Esophagus squamous epithelium (tissue), 5 donors: ENCODE measurements around the gene CDC42EP2. TPM values are rescaled to one million over a fixed set of nuclear protein-coding genes. Genes with fewer than 3 reads are reported as not detected.
A peak's percentile ranks its signal among the peaks of the same experiment; 100 is the strongest.

Source experiments
- DNase-seq: peaks from one replicate; lab custom pipeline; 2025; lab: John Stamatoyannopoulos, UW
- H3K27ac ChIP-seq, 4 donors: fragments of 200-600 bp; sonication (generic); one replicate each; pipeline ENCODE4 v1.5.1; 2016 to 2019; ENCODE audit warnings: mild to moderate bottlenecking in 1 of 4
- H3K27me3 ChIP-seq, 4 donors: fragments of 200-600 bp; sonication (generic); 1 replicate in 3 of 4; 2 replicates in 1 of 4; pipeline versions ENCODE4 v1.5.1 to v1.6.0; 2017 to 2021; ENCODE audit warnings: antibody characterized with exemption in 1 of 4
- H3K36me3 ChIP-seq, 3 donors: fragments of 200-600 bp; sonication (generic); one replicate each; pipeline ENCODE4 v1.5.1; 2016 to 2019
- H3K4me1 ChIP-seq, 3 donors: fragments of 200-600 bp; sonication (generic); one replicate each; pipeline ENCODE4 v1.5.1; 2017 to 2019
- H3K4me3 ChIP-seq, 4 donors: fragments of 200-600 bp; sonication (generic); 1 replicate in 3 of 4; 2 replicates in 1 of 4; pipeline ENCODE4 v1.5.1; 2016 to 2019; ENCODE audit warnings: mild to moderate bottlenecking in 2 of 4, moderate library complexity in 1 of 4
- H3K9me3 ChIP-seq, 3 donors: fragments of 200-600 bp; sonication (generic); one replicate each; pipeline ENCODE4 v1.5.1; 2016 to 2019
- POLR2A ChIP-seq, 4 donors: fragments of 450-650 bp; IDR thresholded peaks; one replicate each; pipeline ENCODE4 v1.6.1; 2017; ENCODE audit warnings: antibody characterized with exemption in 4 of 4, mild to moderate bottlenecking in 4 of 4, moderate library complexity in 3 of 4
- WGBS, 2 donors: methylation state at CpG; one replicate each; pipeline ENCODE4 v1.1.5; 2018; 5-methylcytosine and 5-hydroxymethylcytosine counted together
- intact Hi-C: fragments of 100-400 bp; cut with DNase I; formaldehyde crosslinking; loops from one replicate; pipeline ENCODE4 v1.15.0; 2022
- total RNA-seq, 4 donors: library from RNA; depleted of rRNA; stranded (reverse); fragments of >200 nt; gene quantifications; one replicate each; pipeline ENCODE4 v1.1.0, GENCODE V29; 2016
- TF ChIP-seq, protein P1 (sequence below), 6 experiments: fragments of 450-650 bp in 4 of 6; fragments of 200-600 bp in 2 of 6; sonication (generic) in 2 of 6; IDR thresholded peaks; one replicate each; pipeline ENCODE4 v1.5.1; 2016 to 2019; ENCODE audit warnings: antibody characterized with exemption in 6 of 6, mild to moderate bottlenecking in 4 of 6, moderate library complexity in 4 of 6
- donor health status: DM: yes; HTN: yes; CAD: no.

Gene CDC42EP2
- total RNA-seq, 4 donors from 2014 or later: 0.76 to 11.4 (median 5.6) TPM

DNA sequence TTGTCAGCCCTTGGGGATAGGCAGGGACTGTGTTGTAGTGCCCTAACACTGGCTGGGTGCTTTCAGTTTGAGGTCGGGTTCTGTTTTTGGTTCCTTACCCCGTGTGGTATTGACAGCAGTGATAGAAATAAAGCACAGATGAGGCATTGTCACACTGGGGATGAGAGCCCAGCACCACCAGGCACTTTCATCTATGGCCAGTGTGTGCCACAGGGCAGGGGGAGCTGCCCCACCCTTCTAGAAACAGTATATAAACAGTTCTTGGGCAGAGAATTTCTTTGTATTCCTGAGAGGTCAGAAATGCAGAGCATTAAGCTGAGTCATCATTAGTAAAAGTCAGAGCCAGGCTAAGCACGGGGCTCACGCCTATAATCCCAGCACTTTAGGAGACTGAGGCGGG is 23.1 kb upstream of the CDC42EP2 start:
- Histone ChIP-seq H3K27me3 (no peaks in the 10 kb centered on the region), H3K27ac (peak overlapping the region; percentile 75 to 94 (median 88)), H3K4me1 (peaks cover 22 to 79% (median 46%) of the 10 kb centered on the region in 3 donors), H3K9me3 (no peaks in the 10 kb centered on the region), H3K36me3 (peaks cover 0 to 67% (median 8%) of the 10 kb centered on the region in 3 donors), H3K4me3 (peak overlapping the region in 2 of 4 donors; percentile 16 to 45)
- intact Hi-C loops: no loop called here
- no peak for DNase-seq
- 40 to 77% methylated on average over 1 to 5 of the region's 5 CpGs for WGBS, 2 donors
- no peak for TF ChIP-seq POLR2A (IDR thresholded peaks at IDR 0.05)
- TF ChIP-seq, protein P1, sequence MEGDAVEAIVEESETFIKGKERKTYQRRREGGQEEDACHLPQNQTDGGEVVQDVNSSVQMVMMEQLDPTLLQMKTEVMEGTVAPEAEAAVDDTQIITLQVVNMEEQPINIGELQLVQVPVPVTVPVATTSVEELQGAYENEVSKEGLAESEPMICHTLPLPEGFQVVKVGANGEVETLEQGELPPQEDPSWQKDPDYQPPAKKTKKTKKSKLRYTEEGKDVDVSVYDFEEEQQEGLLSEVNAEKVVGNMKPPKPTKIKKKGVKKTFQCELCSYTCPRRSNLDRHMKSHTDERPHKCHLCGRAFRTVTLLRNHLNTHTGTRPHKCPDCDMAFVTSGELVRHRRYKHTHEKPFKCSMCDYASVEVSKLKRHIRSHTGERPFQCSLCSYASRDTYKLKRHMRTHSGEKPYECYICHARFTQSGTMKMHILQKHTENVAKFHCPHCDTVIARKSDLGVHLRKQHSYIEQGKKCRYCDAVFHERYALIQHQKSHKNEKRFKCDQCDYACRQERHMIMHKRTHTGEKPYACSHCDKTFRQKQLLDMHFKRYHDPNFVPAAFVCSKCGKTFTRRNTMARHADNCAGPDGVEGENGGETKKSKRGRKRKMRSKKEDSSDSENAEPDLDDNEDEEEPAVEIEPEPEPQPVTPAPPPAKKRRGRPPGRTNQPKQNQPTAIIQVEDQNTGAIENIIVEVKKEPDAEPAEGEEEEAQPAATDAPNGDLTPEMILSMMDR (IDR thresholded peaks at IDR 0.05): no peak

GRCh38 chr11:65292890-65293289 is 21.8 kb upstream of the CDC42EP2 start:
- 57 to 62% methylated on average over 5 of the region's 5 CpGs for WGBS, 2 donors
- no peaks in the 10 kb centered on the region for H3K9me3 ChIP-seq
- peaks cover 22 to 92% (median 56%) of the 10 kb centered on the region in 3 donors for H3K4me1 ChIP-seq
- H3K36me3 ChIP-seq: peaks cover 0 to 66% (median 0%) of the 10 kb centered on the region in 3 donors
- H3K4me3 ChIP-seq: no peak overlapping the region
- H3K27ac ChIP-seq: peak overlapping the region; percentile 75 to 94 (median 88)
- no peaks in the 10 kb centered on the region for H3K27me3 ChIP-seq
- intact Hi-C loops: no loop called here
- no peak for DNase-seq
- TF ChIP-seq, protein P1 (IDR thresholded peaks at IDR 0.05): no peak

DNA sequence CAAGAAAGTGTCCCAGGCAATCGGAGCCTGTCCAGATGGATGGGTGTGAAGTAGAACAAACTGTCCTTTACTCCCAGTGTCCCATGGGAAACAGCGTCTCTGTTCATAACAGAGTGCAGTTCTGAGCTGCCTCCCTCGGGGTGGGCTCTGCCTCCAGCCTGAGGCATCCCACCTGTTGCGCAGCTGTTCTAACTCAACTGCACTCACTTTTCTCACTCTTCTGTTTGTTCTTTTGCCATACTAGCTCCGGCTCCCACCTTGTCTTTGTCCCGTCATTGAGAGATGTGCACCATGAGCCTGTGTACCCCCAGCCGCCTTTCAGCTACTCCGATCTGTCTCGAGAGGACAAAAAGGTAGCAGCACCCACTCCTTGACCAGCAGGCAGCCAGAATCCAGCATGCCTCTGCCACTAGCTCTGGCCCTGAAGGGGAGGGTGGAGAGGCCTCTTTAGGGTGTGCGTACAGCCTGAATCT is 20.7 kb upstream of the CDC42EP2 start:
- intact Hi-C loops: no loop called here
- no peaks in the 10 kb centered on the region for H3K27me3 ChIP-seq
- H3K4me3 ChIP-seq: peak overlapping the region in 2 of 4 donors; percentile 0 to 28
- H3K27ac ChIP-seq: peak overlapping the region; percentile 75 to 94 (median 88)
- H3K9me3 ChIP-seq: no peaks in the 10 kb centered on the region
- TF ChIP-seq, protein P1 (IDR thresholded peaks at IDR 0.05): no peak
- TF ChIP-seq POLR2A (IDR thresholded peaks at IDR 0.05): no peak
- WGBS, 2 donors: 78 to 88% methylated on average over 10 of the region's 10 CpGs
- H3K36me3 ChIP-seq: peaks cover 0 to 62% (median 0%) of the 10 kb centered on the region in 3 donors
- DNase-seq: no peak
- peaks cover 22 to 97% (median 66%) of the 10 kb centered on the region in 3 donors for H3K4me1 ChIP-seq

- Histone ChIP-seq H3K27me3 (no peaks in the 10 kb centered on the region), H3K9me3 (no peaks in the 10 kb centered on the region), H3K36me3 (peaks cover 0 to 52% (median 0%) of the 10 kb centered on the region in 3 donors), H3K4me1 (peaks cover 22 to 94% (median 67%) of the 10 kb centered on the region in 3 donors), H3K4me3 (peak overlapping the region in 1 of 4 donors; percentile 28), H3K27ac (peak overlapping the region; percentile 44 to 94 (median 88))
- WGBS, 2 donors: 74 to 90% methylated on average over 4 to 10 of the region's 11 CpGs
- intact Hi-C loops: no loop called here
- TF ChIP-seq, protein P1 (IDR thresholded peaks at IDR 0.05): no peak
- no peak for TF ChIP-seq POLR2A (IDR thresholded peaks at IDR 0.05)
- no peak for DNase-seq
These were observed 19.7 kb upstream of the CDC42EP2 start for GRCh38 chr11:65295001-65295400.

DNA sequence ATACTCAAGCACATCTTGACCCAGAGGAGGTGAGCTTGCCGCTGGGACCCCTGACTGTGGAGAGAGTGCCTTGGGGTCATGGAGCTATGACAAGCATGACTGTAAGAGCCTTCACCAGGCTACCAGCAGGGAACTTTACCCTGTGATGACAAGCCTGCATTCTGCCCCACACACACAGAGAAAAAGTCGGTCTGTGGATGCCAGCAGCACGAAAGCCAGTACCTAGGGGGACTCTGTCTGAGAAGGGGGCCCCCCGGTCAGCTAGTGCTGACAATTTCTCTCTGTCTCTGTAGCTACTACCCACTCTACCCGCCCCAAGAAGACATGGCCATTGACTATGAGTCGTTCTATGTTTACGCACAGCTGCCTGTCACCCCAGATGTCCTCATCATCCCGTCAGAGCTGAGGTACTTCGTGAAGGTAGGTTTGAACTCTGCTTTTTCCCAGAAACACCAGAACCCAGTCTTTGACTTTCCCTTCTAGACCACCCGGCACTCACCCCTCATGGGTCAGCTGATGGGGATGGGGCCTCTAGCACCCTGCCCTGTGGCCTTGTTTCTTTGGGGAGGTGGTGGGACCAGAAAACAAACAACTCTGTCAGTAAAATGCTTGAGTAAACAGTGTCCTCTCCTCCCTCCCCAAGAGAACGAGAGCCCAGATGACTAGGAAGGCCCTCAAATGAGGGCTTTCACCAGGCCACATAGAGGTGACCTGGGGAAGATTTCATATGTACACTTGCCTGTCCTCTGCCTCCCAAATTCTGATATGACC is 18.9 kb upstream of the CDC42EP2 start:
- TF ChIP-seq POLR2A (IDR thresholded peaks at IDR 0.05): no peak
- TF ChIP-seq, protein P1 (IDR thresholded peaks at IDR 0.05): no peak
- peak overlapping the region; percentile 44 to 94 (median 88) for H3K27ac ChIP-seq
- no peaks in the 10 kb centered on the region for H3K9me3 ChIP-seq
- no peak for DNase-seq
- peaks cover 17 to 89% (median 62%) of the 10 kb centered on the region in 3 donors for H3K4me1 ChIP-seq
- intact Hi-C loops: no loop called here
- peaks cover 0 to 52% (median 0%) of the 10 kb centered on the region in 3 donors for H3K36me3 ChIP-seq
- WGBS, 2 donors: 89 to 92% methylated on average over 7 to 8 of the region's 11 CpGs
- no peaks in the 10 kb centered on the region for H3K27me3 ChIP-seq
- H3K4me3 ChIP-seq: no peak overlapping the region
